BJ (cell line): Measurements from ENCODE around the gene ABCC2. TPM values are rescaled to one million over a fixed set of nuclear protein-coding genes. Genes with fewer than 3 reads are reported as not detected.

ENCODE experiments used
- CTCF ChIA-PET: fragments of 350-600 bp; formaldehyde crosslinking; extraction: SDS; loops from one replicate; lab custom pipeline; 2021; ENCODE audit warnings: antibody characterized with exemption, inconsistent platforms; lab: Yijun Ruan, JAX
- POLR2A ChIA-PET: fragments of 300-600 bp; sonication (Branson Sonifier 250); formaldehyde crosslinking; extraction: SDS; loops from one replicate; lab custom pipeline; 2021; ENCODE audit warnings: antibody characterized with exemption; lab: Charles Lee
- DNase-seq: peaks from one replicate; pipeline ENCODE4 v3.0.0-alpha.2; 2011; ENCODE audit warnings: low read depth
- H3K27me3 ChIP-seq: 2 replicates; pipeline ENCODE4 v1.6.0; 2011; ENCODE audit warnings: low read length; ENCODE audit not compliant: control insufficient read depth, insufficient read depth
- H3K36me3 ChIP-seq: 2 replicates; pipeline ENCODE4 v1.5.1; 2011; ENCODE audit warnings: low read length; ENCODE audit not compliant: control insufficient read depth, insufficient read depth
- H3K4me3 ChIP-seq: 2 replicates; pipeline ENCODE4 v1.5.1; 2011; ENCODE audit warnings: low read depth, mild to moderate bottlenecking, control low read depth, low read length
- polyA plus RNA-seq: library from polyadenylated mRNA; depleted of rRNA; stranded (reverse); fragments of >200 nt; gene quantifications from 2 replicates; pipeline ENCODE4 v1.2.3, GENCODE V29; 2011
- TF ChIP-seq, protein P1 (sequence below): IDR thresholded peaks from 2 replicates; pipeline ENCODE4 v1.5.1; 2011; ENCODE audit warnings: low read depth, mild to moderate bottlenecking, control low read depth, inconsistent platforms, low read length, moderate library complexity; ENCODE audit not compliant: insufficient read depth

Gene ABCC2
- polyA plus RNA-seq, 1 experiment, result 0.23 TPM

DNA sequence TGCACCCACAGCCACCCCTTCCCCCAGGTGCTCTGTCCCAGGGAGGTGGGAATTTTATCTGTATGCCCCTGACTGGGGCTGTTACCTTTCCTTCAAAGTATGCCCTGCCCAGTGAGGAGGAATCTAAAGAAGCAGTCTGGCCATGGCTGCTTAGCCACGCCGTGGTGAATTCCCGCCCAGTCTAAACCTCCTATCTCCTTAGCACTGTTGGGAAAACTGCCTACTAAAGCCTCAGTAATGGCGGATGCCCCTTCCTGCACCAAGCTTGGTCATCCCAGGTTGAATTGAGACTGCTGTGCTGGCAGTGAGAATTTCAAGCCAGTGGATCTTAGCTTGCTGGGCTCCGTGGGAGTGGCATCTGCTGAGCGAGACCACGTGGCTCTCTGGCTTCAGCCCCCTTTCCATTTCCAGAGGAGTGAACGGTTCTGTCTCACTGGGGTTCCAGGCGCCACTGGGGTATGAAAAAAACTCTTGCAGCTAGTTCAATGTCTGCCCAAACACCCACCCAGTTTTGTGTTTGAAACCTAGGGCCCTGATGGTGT lies 87.2 kb downstream of the ABCC2 start:
- CTCF ChIA-PET, result interaction anchor here (0.6 to 1.6 kb wide), 6 partner anchors 14 to 179 kb away, joined by 3 to 5 read pairs (median 4); partner anchors contain the start of gene DNMBP
- Histone ChIP-seq H3K36me3 (peaks cover 4% of the 10 kb centered on the region), H3K27me3 (no peaks in the 10 kb centered on the region), H3K4me3 (no peak overlapping the region)
- POLR2A ChIA-PET, result no interaction called here
- TF ChIP-seq, protein P1, sequence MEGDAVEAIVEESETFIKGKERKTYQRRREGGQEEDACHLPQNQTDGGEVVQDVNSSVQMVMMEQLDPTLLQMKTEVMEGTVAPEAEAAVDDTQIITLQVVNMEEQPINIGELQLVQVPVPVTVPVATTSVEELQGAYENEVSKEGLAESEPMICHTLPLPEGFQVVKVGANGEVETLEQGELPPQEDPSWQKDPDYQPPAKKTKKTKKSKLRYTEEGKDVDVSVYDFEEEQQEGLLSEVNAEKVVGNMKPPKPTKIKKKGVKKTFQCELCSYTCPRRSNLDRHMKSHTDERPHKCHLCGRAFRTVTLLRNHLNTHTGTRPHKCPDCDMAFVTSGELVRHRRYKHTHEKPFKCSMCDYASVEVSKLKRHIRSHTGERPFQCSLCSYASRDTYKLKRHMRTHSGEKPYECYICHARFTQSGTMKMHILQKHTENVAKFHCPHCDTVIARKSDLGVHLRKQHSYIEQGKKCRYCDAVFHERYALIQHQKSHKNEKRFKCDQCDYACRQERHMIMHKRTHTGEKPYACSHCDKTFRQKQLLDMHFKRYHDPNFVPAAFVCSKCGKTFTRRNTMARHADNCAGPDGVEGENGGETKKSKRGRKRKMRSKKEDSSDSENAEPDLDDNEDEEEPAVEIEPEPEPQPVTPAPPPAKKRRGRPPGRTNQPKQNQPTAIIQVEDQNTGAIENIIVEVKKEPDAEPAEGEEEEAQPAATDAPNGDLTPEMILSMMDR, result no peak
- no peak for DNase-seq

DNA sequence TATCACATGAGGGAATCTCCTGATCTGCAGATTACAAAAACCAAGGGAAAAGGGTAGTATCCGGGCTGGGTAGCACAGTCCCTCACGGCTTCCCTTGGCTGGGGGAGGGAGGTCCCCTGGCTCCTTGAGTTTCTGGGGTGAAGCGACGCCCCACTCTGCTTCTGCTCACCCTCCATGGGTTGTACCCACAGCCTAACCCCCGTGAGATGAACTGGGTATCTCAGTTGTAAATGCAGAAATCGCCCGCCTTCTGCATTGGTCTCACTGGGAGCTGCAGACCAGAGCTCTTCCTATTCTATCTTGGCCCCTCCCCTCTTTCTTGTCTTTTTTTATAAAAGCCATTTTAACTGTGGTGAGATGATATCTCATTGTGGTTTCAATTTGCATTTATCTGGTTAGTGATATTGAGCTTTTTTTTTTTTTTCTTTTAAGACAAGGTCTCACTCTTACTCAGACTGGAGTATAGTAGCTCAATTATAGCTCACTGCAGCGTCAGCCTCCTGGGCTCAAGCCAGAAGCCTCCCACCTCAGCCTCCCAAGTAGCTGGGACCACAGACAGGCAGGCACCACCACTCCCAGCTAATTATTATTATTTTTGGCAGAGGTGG lies 87.8 kb downstream of the ABCC2 start:
- TF ChIP-seq, protein P1, result no peak
- Histone ChIP-seq H3K36me3 (peaks cover 4% of the 10 kb centered on the region), H3K4me3 (no peak overlapping the region), H3K27me3 (no peaks in the 10 kb centered on the region)
- DNase-seq, result no peak
- ChIA-PET CTCF (interaction anchor here (0.6 to 1.6 kb wide), 4 partner anchors 15 to 140 kb away, joined by 3 to 4 read pairs (median 4); partner anchors contain the start of gene DNMBP), POLR2A (no interaction called here)

DNA sequence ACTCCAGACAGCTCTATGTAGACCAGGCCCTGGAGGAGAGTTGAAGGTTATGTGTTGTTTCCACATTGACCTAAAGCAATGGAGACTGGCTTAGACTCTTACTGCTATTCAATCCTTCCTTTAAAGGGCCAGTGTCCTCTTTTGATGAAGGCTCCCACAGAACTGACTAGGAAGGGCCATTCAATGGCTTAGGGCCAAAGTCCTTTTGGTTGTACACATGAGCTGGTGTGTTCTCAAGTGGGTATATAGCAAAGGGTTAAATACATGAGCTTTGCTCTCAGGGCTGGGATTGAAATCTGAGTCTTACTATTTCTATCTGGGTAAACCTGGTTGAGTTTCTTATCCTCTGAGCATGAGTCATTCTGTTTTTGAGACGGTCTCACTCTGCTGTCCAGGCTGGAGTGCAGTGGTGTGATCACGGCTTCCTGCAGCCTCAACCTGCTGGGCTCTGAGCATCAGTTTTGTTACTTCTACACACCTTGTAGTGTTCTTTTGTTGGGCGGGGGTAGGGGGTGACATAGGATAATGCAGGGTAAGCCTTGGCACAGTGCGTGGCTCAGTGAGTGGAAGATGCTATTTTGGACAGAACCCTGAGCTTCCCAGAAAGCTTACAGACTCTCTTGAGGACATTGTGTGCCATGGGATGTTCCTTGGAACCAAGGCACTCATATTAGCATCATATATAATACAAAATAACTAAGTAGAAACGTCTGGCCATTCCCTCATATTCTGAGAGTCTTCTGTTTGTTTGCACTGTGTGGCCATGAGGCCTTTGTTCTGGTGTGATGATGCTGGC lies 90.1 kb downstream of the ABCC2 start:
- DNase-seq, result no peak
- Histone ChIP-seq H3K27me3 (no peaks in the 10 kb centered on the region), H3K36me3 (peaks cover 11% of the 10 kb centered on the region), H3K4me3 (no peak overlapping the region)
- TF ChIP-seq, protein P1, result no peak
- ChIA-PET CTCF (interaction anchor here (1.0 kb wide), 2 partner anchors 72 to 137 kb away, joined by 3 read pairs; partner anchors contain the start of gene DNMBP), POLR2A (no interaction called here)

DNA sequence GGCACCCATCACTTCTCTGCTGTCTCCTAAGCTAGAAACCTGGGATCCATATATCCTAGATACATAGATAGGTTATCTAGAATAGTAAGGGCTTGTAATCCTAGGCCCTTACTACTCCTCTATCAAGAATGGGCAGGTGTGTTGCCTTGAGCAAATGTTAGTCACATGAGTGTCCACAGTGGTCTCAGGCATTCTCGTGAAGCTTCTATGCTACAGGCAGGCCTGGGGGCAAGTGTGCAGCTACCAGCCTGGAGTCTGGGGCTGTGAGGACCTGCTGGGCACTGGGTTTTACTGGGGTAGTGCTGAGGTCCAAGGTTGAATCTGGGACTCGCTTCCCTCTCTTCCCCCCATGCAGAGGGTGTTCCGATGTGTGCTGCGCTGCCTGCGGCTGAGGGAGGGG lies 91.4 kb downstream of the ABCC2 start:
- POLR2A ChIA-PET, result no interaction called here
- peaks cover 19% of the 10 kb centered on the region for H3K36me3 ChIP-seq
- no peak for DNase-seq
- H3K4me3 ChIP-seq, result no peak overlapping the region
- TF ChIP-seq, protein P1, result no peak
- no peaks in the 10 kb centered on the region for H3K27me3 ChIP-seq
- CTCF ChIA-PET, result interaction anchor here (0.7 to 1.0 kb wide), 2 partner anchors 14 to 71 kb away, joined by 3 read pairs; no protein-coding TSS in a partner anchor
